Adrenal gland (tissue), 12 donors: ENCODE data around the gene SSBP3. TPM values are rescaled to one million over a fixed set of nuclear protein-coding genes. Genes with fewer than 3 reads are reported as not detected.

Experiments
- DNase-seq, 7 donors: peaks; one replicate each; pipeline ENCODE4 v3.0.0-alpha.2; 2019 to 2020
- H3K27ac ChIP-seq, 5 donors: fragments of 200-600 bp; sonication (generic) in 4 of 5; 1 replicate in 3 of 5; 2 replicates in 2 of 5; pipeline versions ENCODE4 v1.5.1 to v1.8.0; 2016 to 2020; ENCODE audit warnings: mild to moderate bottlenecking in 1 of 5
- H3K27me3 ChIP-seq: fragments of 200-600 bp; 2 replicates; pipeline ENCODE4 v1.8.0; 2021
- H3K36me3 ChIP-seq, 2 donors: fragments of 200-600 bp; replicated peaks in 1 of 2; 1 replicate in 1 of 2; 2 replicates in 1 of 2; pipeline versions ENCODE4 v1.5.1 to v1.8.0; 2018 to 2022
- H3K4me1 ChIP-seq, 2 donors: fragments of 200-600 bp; replicated peaks in 1 of 2; 1 replicate in 1 of 2; 2 replicates in 1 of 2; pipeline versions ENCODE4 v1.5.1 to v1.8.0; 2018 to 2021
- H3K4me3 ChIP-seq, 4 donors: fragments of 200-600 bp; sonication (generic) in 3 of 4; one replicate each; pipeline ENCODE4 v1.5.1; 2016 to 2018
- H3K9me3 ChIP-seq, 3 donors: fragments of 200-600 bp; sonication (generic) in 1 of 3; replicated peaks in 1 of 3; 1 replicate in 2 of 3; 2 replicates in 1 of 3; pipeline versions ENCODE4 v1.5.1 to v1.8.0; 2016 to 2021
- POLR2A ChIP-seq, 2 donors: fragments of 450-650 bp; IDR thresholded peaks; one replicate each; pipeline ENCODE4 v1.6.1; 2017; ENCODE audit warnings: antibody characterized with exemption in 2 of 2, mild to moderate bottlenecking in 2 of 2, moderate library complexity in 1 of 2
- WGBS, 4 donors: extraction: QIAGEN DNeasy Blood & Tissue Kit in 2 of 4; methylation state at CpG; one replicate each; pipeline versions ENCODE4 v1.1.5 to v1.1.7; 2013 to 2017; 5-methylcytosine and 5-hydroxymethylcytosine counted together
- intact Hi-C, 2 donors: fragments of 100-400 bp; cut with DNase I; formaldehyde crosslinking; loops; one replicate each; pipeline versions ENCODE4 v1.14.1 to v1.15.0; 2022 to 2023
- polyA plus RNA-seq, 3 donors: library from polyadenylated mRNA; stranded (reverse); fragments of 200-250 nt in 2 of 3; fragments of 350-450 nt in 1 of 3; fragmentation: Illumina TruSeq in 1 of 3; extraction: RNeasy Lipid Tissue Mini Kit (QIAGEN cat#74804) in 1 of 3; gene quantifications; one replicate each; pipeline ENCODE4 v1.2.3, GENCODE V29; 2013 to 2014
- total RNA-seq, 9 donors: library from RNA; depleted of rRNA in 4 of 9; stranded (reverse); fragments of >200 nt in 4 of 9; fragments of 120-200 nt in 1 of 9; fragmentation: NEBNext Ultra II Directional in 1 of 9; extraction: Animal tissue kit (Norgen Biotek cat#: 25700) in 1 of 9; gene quantifications; one replicate each; pipeline versions ENCODE4 v1.1.0 to v1.2.4, GENCODE V29; 2013 to 2023
- TF ChIP-seq, protein P1 (sequence below), 6 experiments: fragments of 450-650 bp in 4 of 6; fragments of 200-600 bp in 2 of 6; sonication (generic) in 1 of 6; IDR thresholded peaks; 1 replicate in 5 of 6; 2 replicates in 1 of 6; pipeline versions ENCODE4 v1.5.1 to v1.8.0; 2016 to 2021; ENCODE audit warnings: antibody characterized with exemption in 6 of 6, mild to moderate bottlenecking in 2 of 6, moderate library complexity in 1 of 6
- donor health status: healthy with polysubstance abuse.
- donor health status: Bipolar disorder and iron deficiency.
- donor health status: DM: yes; HTN: yes; CAD: no.
- donor health status: DM: no; HTN: no; CAD: no.
- donor health status: DM: no; HTN: no; CAD: no.
- donor health status: DM: yes; HTN: yes; CAD: no.

SSBP3 gene
- total and polyA plus RNA-seq, 12 donors: 15.3 to 150 (median 66.0) TPM

DNA sequence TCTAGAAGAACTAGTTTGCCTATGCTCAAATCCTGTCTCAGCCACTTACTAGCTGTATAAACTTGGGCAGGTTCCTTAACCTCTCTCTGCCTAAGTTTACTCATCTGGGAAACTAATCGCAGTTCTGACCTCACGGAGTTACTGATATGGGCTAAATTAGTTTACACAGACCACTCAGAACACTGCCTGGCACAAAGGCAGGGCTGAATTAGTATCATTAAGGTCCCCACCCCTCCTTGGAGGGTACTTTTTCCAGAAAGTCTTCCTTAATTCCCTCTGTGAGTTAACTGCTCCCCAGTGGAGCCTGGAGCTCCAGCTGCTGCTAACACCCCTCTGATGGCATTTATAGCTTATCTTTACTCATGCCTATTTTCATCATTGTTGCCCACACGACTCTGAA lies 40.3 kb downstream of the SSBP3 start:
- peaks cover 0 to 8% of the 10 kb centered on the region in 2 donors for H3K4me1 ChIP-seq
- H3K36me3 ChIP-seq: no peaks in the 10 kb centered on the region
- no peak for TF ChIP-seq POLR2A (IDR thresholded peaks at IDR 0.05)
- TF ChIP-seq, protein P1, sequence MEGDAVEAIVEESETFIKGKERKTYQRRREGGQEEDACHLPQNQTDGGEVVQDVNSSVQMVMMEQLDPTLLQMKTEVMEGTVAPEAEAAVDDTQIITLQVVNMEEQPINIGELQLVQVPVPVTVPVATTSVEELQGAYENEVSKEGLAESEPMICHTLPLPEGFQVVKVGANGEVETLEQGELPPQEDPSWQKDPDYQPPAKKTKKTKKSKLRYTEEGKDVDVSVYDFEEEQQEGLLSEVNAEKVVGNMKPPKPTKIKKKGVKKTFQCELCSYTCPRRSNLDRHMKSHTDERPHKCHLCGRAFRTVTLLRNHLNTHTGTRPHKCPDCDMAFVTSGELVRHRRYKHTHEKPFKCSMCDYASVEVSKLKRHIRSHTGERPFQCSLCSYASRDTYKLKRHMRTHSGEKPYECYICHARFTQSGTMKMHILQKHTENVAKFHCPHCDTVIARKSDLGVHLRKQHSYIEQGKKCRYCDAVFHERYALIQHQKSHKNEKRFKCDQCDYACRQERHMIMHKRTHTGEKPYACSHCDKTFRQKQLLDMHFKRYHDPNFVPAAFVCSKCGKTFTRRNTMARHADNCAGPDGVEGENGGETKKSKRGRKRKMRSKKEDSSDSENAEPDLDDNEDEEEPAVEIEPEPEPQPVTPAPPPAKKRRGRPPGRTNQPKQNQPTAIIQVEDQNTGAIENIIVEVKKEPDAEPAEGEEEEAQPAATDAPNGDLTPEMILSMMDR (IDR thresholded peaks at IDR 0.05): no peak
- no peak overlapping the region for H3K4me3 ChIP-seq
- WGBS, 4 donors: 77 to 83% (median 81%) methylated on average over 3 of the region's 3 CpGs
- no peaks in the 10 kb centered on the region for H3K9me3 ChIP-seq
- no peak for DNase-seq
- intact Hi-C loops: no loop called here
- H3K27ac ChIP-seq: no peak overlapping the region
- H3K27me3 ChIP-seq: no peaks in the 10 kb centered on the region

GRCh38 chr1:54365398-54365797 lies 40.8 kb downstream of the SSBP3 start:
- Histone ChIP-seq H3K9me3 (no peaks in the 10 kb centered on the region), H3K27me3 (no peaks in the 10 kb centered on the region), H3K36me3 (no peaks in the 10 kb centered on the region), H3K4me3 (no peak overlapping the region), H3K27ac (no peak overlapping the region), H3K4me1 (peaks cover 0 to 8% of the 10 kb centered on the region in 2 donors)
- WGBS, 4 donors: 89 to 93% (median 91%) methylated on average over 7 of the region's 7 CpGs
- intact Hi-C loops: no loop called here
- DNase-seq: no peak
- TF ChIP-seq, protein P1 (IDR thresholded peaks at IDR 0.05): no peak
- TF ChIP-seq POLR2A (IDR thresholded peaks at IDR 0.05): no peak

DNA sequence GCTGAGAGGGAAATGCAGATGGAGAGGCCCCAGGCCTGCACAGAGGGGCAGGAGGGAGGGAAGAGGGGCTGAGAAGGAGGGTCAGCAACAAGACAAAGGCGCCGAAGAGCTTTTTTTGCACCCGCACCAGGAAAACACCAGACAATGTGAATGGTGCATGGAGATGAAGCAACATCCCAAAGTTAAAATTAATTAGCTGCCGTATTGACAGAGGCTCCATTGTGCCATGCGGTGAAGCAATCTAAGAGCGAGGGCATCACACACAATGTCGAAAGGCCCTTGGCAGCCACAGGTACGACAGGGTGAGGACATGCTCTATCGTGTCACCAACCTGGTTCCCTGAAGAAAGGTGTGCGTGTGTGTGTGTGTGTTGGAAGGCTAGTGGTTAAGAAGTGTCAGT lies 41.2 kb downstream of the SSBP3 start:
- H3K27me3 ChIP-seq: no peaks in the 10 kb centered on the region
- peaks cover 0 to 12% of the 10 kb centered on the region in 2 donors for H3K4me1 ChIP-seq
- H3K27ac ChIP-seq: no peak overlapping the region
- intact Hi-C loops: no loop called here
- H3K4me3 ChIP-seq: no peak overlapping the region
- TF ChIP-seq, protein P1 (IDR thresholded peaks at IDR 0.05): no peak
- no peak for TF ChIP-seq POLR2A (IDR thresholded peaks at IDR 0.05)
- H3K36me3 ChIP-seq: no peaks in the 10 kb centered on the region
- DNase-seq: no peak
- H3K9me3 ChIP-seq: no peaks in the 10 kb centered on the region
- WGBS, 4 donors: 89 to 93% (median 91%) methylated on average over 10 of the region's 10 CpGs

DNA sequence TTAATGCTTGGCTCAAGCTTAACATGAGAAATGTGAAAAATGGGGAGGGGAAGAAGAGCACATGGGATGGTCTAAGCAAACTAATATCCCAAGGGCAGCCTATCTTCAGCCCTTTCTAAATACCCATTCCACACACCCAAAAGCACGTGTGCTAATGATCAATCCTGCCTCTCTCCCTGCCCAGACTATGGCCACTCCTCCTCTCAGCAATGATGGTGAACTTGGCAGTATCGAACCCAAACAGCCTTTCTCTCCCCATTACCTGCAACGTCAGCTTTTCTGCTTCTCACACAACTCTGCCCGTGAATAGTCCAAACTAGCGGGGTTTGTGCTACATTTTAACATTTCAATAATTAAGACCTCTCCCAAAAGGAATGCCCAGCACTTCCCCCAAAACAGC lies 41.6 kb downstream of the SSBP3 start:
- intact Hi-C loops: no loop called here
- no peak for DNase-seq
- WGBS, 4 donors: 77 to 86% (median 82%) methylated on average over 5 of the region's 5 CpGs
- Histone ChIP-seq H3K27me3 (no peaks in the 10 kb centered on the region), H3K4me1 (peaks cover 2 to 16% of the 10 kb centered on the region in 2 donors), H3K27ac (no peak overlapping the region), H3K36me3 (no peaks in the 10 kb centered on the region), H3K9me3 (no peaks in the 10 kb centered on the region), H3K4me3 (no peak overlapping the region)
- TF ChIP-seq, protein P1 (IDR thresholded peaks at IDR 0.05): no peak
- no peak for TF ChIP-seq POLR2A (IDR thresholded peaks at IDR 0.05)
